HCT116 (cell line): ENCODE measurements around the gene GAPT. TPM values are rescaled to one million over a fixed set of nuclear protein-coding genes. Genes with fewer than 3 reads are reported as not detected.

Experiments
- ATAC-seq: fragments of 200-7000 bp; cut with Tn5 transposase; 2 replicates; pipeline ENCODE4 v1.9.1; 2020; ENCODE audit warnings: mild to moderate bottlenecking, moderate library complexity
- BruUV-seq: library from RNA; stranded (reverse); fragments of 400-500 nt; replicated peaks from 2 replicates; lab custom pipeline; 2021; lab: Mats Ljungman, UMichigan
- CTCF ChIA-PET: fragments of 300-600 bp; sonication (Branson Sonifier 250); formaldehyde crosslinking; loops from one replicate; lab custom pipeline; 2021; ENCODE audit warnings: antibody characterized with exemption; lab: Charles Lee
- POLR2A ChIA-PET: fragments of 300-600, 350-600 bp; sonication (Branson Sonifier 250); formaldehyde crosslinking; loops from one replicate; lab custom pipeline; 2021; ENCODE audit warnings: antibody characterized with exemption; lab: Charles Lee
- RAD21 ChIA-PET, 2 experiments: fragments of 300-600 bp; sonication (Branson Sonifier 250); formaldehyde crosslinking; loops; one replicate each; lab custom pipeline; 2023; ENCODE audit warnings: low total read pairs in 2 of 2; ENCODE audit not compliant: uncharacterized antibody in 2 of 2, unreplicated experiment in 2 of 2, low non-redundant PET in 1 of 2; lab: Charles Lee
- DNase-seq: peaks from one replicate; pipeline ENCODE4 v3.0.0-alpha.2; 2010; ENCODE audit warnings: low read depth, low spot score
- H2AFZ ChIP-seq: fragments of 200-600 bp; shearing (Covaris generic), sonication (generic); 2 replicates; pipeline ENCODE4 v1.6.1; 2017; ENCODE audit warnings: low read depth, mixed run types, mixed read lengths, antibody characterized with exemption, low read length; ENCODE audit not compliant: poor library complexity, severe bottlenecking
- H3K27ac ChIP-seq: 2 replicates; pipeline ENCODE4 v1.5.1; 2012; ENCODE audit warnings: low read depth, low read length
- H3K27me3 ChIP-seq: fragments of 200-600 bp; sonication (generic); 2 replicates; pipeline ENCODE4 v1.6.1; 2016; ENCODE audit warnings: mixed run types, low read length, mixed read lengths; ENCODE audit not compliant: insufficient read depth
- H3K36me3 ChIP-seq, 2 experiments: fragments of 200-500 bp in 1 of 2; fragments of 200-600 bp in 1 of 2; sonication (Bioruptor generic) in 1 of 2; sonication (generic) in 1 of 2; 2 replicates each; pipeline versions ENCODE4 v1.5.1 to v1.6.1; 2014 to 2016; ENCODE audit warnings: low read length in 2 of 2, inconsistent platforms in 1 of 2, mixed read lengths in 1 of 2, mixed run types in 1 of 2; ENCODE audit not compliant: insufficient read depth in 2 of 2, control insufficient read depth in 1 of 2
- H3K4me1 ChIP-seq, 2 experiments: fragments of 200-600 bp in 1 of 2; sonication (generic) in 1 of 2; 2 replicates each; pipeline versions ENCODE4 v1.5.1 to v1.6.1; 2012 to 2017; ENCODE audit warnings: low read length in 2 of 2, inconsistent platforms in 1 of 2, mild to moderate bottlenecking in 1 of 2, mixed read lengths in 1 of 2, mixed run types in 1 of 2, moderate library complexity in 1 of 2; ENCODE audit not compliant: insufficient read depth in 2 of 2, control insufficient read depth in 1 of 2
- H3K4me2 ChIP-seq: fragments of 200-600 bp; sonication (generic); 2 replicates; pipeline ENCODE4 v1.6.1; 2017; ENCODE audit warnings: mixed run types, low read length, mixed read lengths
- H3K4me3 ChIP-seq, 2 experiments: fragments of 200-600 bp in 1 of 2; sonication (generic) in 1 of 2; replicated peaks in 1 of 2; 2 replicates each; pipeline ENCODE4 v1.5.1; 2011 to 2016; ENCODE audit warnings: low read length in 2 of 2, control low read depth in 1 of 2, low read depth in 1 of 2, mild to moderate bottlenecking in 1 of 2, mixed read lengths in 1 of 2, mixed run types in 1 of 2
- H3K79me2 ChIP-seq: fragments of 200-600 bp; sonication (generic); 2 replicates; pipeline ENCODE4 v1.6.1; 2017; ENCODE audit warnings: mild to moderate bottlenecking, mixed run types, low read length, moderate library complexity, mixed read lengths; ENCODE audit not compliant: insufficient read depth
- H3K9ac ChIP-seq: fragments of 200-600 bp; sonication (generic); 2 replicates; pipeline ENCODE4 v1.6.1; 2016; ENCODE audit warnings: low read length, mixed read lengths
- H3K9me2 ChIP-seq: fragments of 200-600 bp; sonication (generic), shearing (Covaris generic); 2 replicates; pipeline ENCODE4 v1.6.1; 2017; ENCODE audit warnings: mixed run types, mild to moderate bottlenecking, moderate library complexity; ENCODE audit not compliant: insufficient read depth
- H3K9me3 ChIP-seq, 2 experiments: fragments of 200-500 bp in 1 of 2; fragments of 200-600 bp in 1 of 2; sonication (Bioruptor generic) in 1 of 2; sonication (generic) in 1 of 2; 2 replicates each; pipeline ENCODE4 v1.6.1; 2014 to 2017; ENCODE audit warnings: low read length in 2 of 2, mixed read lengths in 2 of 2, inconsistent platforms in 1 of 2, low read depth in 1 of 2, mild to moderate bottlenecking in 1 of 2, mixed run types in 1 of 2, moderate library complexity in 1 of 2; ENCODE audit not compliant: control insufficient read depth in 1 of 2, insufficient read depth in 1 of 2
- H4K20me1 ChIP-seq: fragments of 200-600 bp; sonication (generic), shearing (Covaris generic); 2 replicates; pipeline ENCODE4 v1.6.1; 2017; ENCODE audit warnings: mixed run types, mild to moderate bottlenecking, moderate library complexity; ENCODE audit not compliant: insufficient read depth
- ELF1 ChIP-seq: IDR thresholded peaks from 2 replicates; pipeline ENCODE4 v1.6.1; 2012; ENCODE audit warnings: low read depth, borderline replicate concordance
- JUND ChIP-seq: IDR thresholded peaks from 2 replicates; pipeline ENCODE4 v1.6.1; 2012
- SRF ChIP-seq: IDR thresholded peaks from 2 replicates; pipeline ENCODE4 v1.6.1; 2012; ENCODE audit warnings: low read depth
- TCF7L2 ChIP-seq: IDR thresholded peaks from 2 replicates; pipeline ENCODE4 v1.7.0; 2011; ENCODE audit warnings: borderline replicate concordance, inconsistent platforms; ENCODE audit not compliant: insufficient read depth, insufficient read length; ENCODE audit errors: extremely low read depth
- YY1 ChIP-seq: IDR thresholded peaks from 2 replicates; pipeline ENCODE4 v1.6.1; 2011; ENCODE audit warnings: low read length, low read depth, moderate library complexity, mild to moderate bottlenecking; ENCODE audit not compliant: insufficient replicate concordance; ENCODE audit errors: extremely low read depth
- ZNF274 ChIP-seq: fragments of 200-500 bp; sonication (Bioruptor generic); IDR thresholded peaks from 2 replicates; pipeline ENCODE4 v1.6.1; 2014; ENCODE audit warnings: mild to moderate bottlenecking, low read depth, low read length, inconsistent platforms
- intact Hi-C: fragments of 100-400 bp; cut with micrococcal nuclease; formaldehyde crosslinking; loops from 2 replicates; pipeline ENCODE4 v1.10.0; 2022
- total RNA-seq: library from RNA; stranded (reverse); gene quantifications from one replicate; pipeline ENCODE4 v1.2.1, GENCODE V29; 2021; ENCODE audit not compliant: unreplicated experiment

Gene GAPT
- total RNA-seq, 1 experiment from 2014 or later, result not detected

GRCh38 chr5:58459146-58460001 is 31.9 kb upstream of the GAPT start:
- Histone ChIP-seq H3K9me3 (no peaks in the 10 kb centered on the region), H3K4me2 (peak overlapping the region; percentile 70), H3K4me3 (peak overlapping the region; percentile 82), H3K36me3 (peaks cover 38 to 42% of the 10 kb centered on the region in 2 experiments), H3K79me2 (peaks cover 55% of the 10 kb centered on the region), H3K27ac (peak overlapping the region; percentile 92), H4K20me1 (peaks cover 29% of the 10 kb centered on the region; the same call in 1 of the 2 replicates), H2AFZ (no peak overlapping the region), H3K27me3 (no peaks in the 10 kb centered on the region), H3K9ac (peak overlapping the region; percentile 88), H3K4me1 (peaks cover 8 to 45% of the 10 kb centered on the region in 2 experiments), H3K9me2 (no peaks in the 10 kb centered on the region)
- TF ChIP-seq SRF (no peak), TCF7L2 (no peak), ELF1 (no peak), JUND (no peak), YY1 (no peak), ZNF274 (no peak)
- RAD21 ChIA-PET, result interaction anchor here (0.8 to 2.2 kb wide), 6 partner anchors 569 to 960 kb away, joined by 3 to 14 read pairs (median 8); no protein-coding TSS in a partner anchor
- intact Hi-C loops, result loop anchor here (1.0 to 5.0 kb wide), 7 partner anchors 571 to 1557 kb away; no protein-coding TSS in a partner anchor
- BruUV-seq, result no TSS peak
- ATAC-seq (peak; percentile 1), DNase-seq (no peak)
- POLR2A ChIA-PET, result interaction anchor here (0.6 to 2.4 kb wide), 20 partner anchors 8 to 1161 kb away, joined by 3 to 19 read pairs (median 3); no protein-coding TSS in a partner anchor
- CTCF ChIA-PET, result interaction anchor here (1.0 to 4.5 kb wide), 11 partner anchors 569 to 1162 kb away, joined by 3 to 88 read pairs (median 10); no protein-coding TSS in a partner anchor
